Mesenchymal stem cell (in vitro differentiated cells and primary cell): Measurements from ENCODE around the gene SCARF2. TPM values are rescaled to one million over a fixed set of nuclear protein-coding genes. Genes with fewer than 3 reads are reported as not detected.

Source experiments
- small RNA-seq: library from polyadenylated mRNA; stranded (forward); fragments of <200 nt; extraction: miRNeasy Mini kit (QIAGEN cat#:217004); gene quantifications from one replicate; pipeline ENCODE3, GENCODE V24; 2013; ENCODE audit warnings: low read depth

The SCARF2 gene

Small RNA genes lying within 50 kb of the gene (small RNA-seq; reads per million reads assigned to genes)
- gene RF00019, result not detected
- not detected for gene RN7SL812P
- gene RNU6-225P, result not detected
- gene RNY1P9, result not detected
